Mucosa of descending colon (tissue), 3 donors: ENCODE data around the gene TENM4. TPM values are rescaled to one million over a fixed set of nuclear protein-coding genes. Genes with fewer than 3 reads are reported as not detected.

Experiments
- ATAC-seq: fragments of 200-7000 bp; cut with Tn5 transposase; one replicate; pipeline ENCODE4 v1.9.1; 2020; ENCODE audit warnings: mild to moderate bottlenecking, moderate library complexity
- DNase-seq, 3 donors: peaks; one replicate each; pipeline ENCODE4 v3.0.0-alpha.2; 2020
- H3K36me3 ChIP-seq: fragments of 200-600 bp; one replicate; pipeline ENCODE4 v1.8.0; 2021; ENCODE audit warnings: low read depth, mild to moderate bottlenecking
- H3K4me1 ChIP-seq: fragments of 200-600 bp; one replicate; pipeline ENCODE4 v1.8.0; 2021; ENCODE audit warnings: low read depth, mild to moderate bottlenecking
- H3K4me3 ChIP-seq: fragments of 200-600 bp; one replicate; pipeline ENCODE4 v1.8.0; 2021; ENCODE audit warnings: mild to moderate bottlenecking
- H3K9me3 ChIP-seq: fragments of 200-600 bp; one replicate; pipeline ENCODE4 v1.8.0; 2021; ENCODE audit warnings: mild to moderate bottlenecking
- CTCF ChIP-seq: fragments of 200-600 bp; IDR thresholded peaks from one replicate; pipeline ENCODE4 v1.8.0; 2022; ENCODE audit warnings: antibody characterized with exemption, mild to moderate bottlenecking
- intact Hi-C, 2 donors: fragments of 100-400 bp; cut with DNase I in 1 of 2; cut with micrococcal nuclease in 1 of 2; formaldehyde crosslinking; loops; one replicate each; pipeline versions ENCODE4 v1.11.0 to v1.11.1; 2022; cut with DNase I, micrococcal nuclease
- total RNA-seq, 3 donors: library from RNA; stranded (reverse); fragmentation: NEBNext Ultra II Directional in 2 of 3; extraction: Animal tissue kit (Norgen Biotek cat#: 25700) in 2 of 3; gene quantifications; one replicate each; pipeline versions ENCODE4 v1.2.1 to v1.2.4, GENCODE V29; 2021 to 2023
- donor health status: DM: no; HTN: no; CAD: no; lungs with moderate emphysema.
- donor health status: DM: no; HTN: no; CAD: no.
- donor health status: DM: no; HTN: yes; CAD: no.

Gene TENM4
- total RNA-seq, 3 donors from 2014 or later, result 0.70 to 1.6 (median 1.2) TPM

DNA sequence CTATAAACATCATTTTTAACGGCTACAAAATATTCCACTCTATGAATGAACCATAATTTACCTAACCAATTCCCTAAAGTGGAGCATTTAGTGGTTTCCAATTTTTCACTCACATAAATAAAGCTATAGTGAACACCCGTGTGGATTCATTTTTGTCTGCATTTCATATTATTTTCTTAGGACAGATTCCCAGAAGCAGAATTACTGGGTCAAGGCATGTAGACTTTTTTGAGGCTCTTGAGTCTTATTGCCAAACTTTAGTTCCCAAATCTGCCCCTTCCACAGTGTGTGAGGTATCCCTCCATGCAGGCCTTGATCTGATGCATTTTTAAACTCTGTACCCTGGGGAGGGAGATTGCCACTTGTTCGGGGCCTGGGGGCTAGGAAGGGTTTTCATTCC is 198.2 kb downstream of the TENM4 start:
- Histone ChIP-seq H3K4me1 (no peaks in the 10 kb centered on the region), H3K36me3 (no peaks in the 10 kb centered on the region), H3K4me3 (no peak overlapping the region), H3K9me3 (no peaks in the 10 kb centered on the region)
- DNase-seq (no peak), ATAC-seq (no peak)
- TF ChIP-seq CTCF, result no peak
- intact Hi-C loops, result no loop called here

DNA sequence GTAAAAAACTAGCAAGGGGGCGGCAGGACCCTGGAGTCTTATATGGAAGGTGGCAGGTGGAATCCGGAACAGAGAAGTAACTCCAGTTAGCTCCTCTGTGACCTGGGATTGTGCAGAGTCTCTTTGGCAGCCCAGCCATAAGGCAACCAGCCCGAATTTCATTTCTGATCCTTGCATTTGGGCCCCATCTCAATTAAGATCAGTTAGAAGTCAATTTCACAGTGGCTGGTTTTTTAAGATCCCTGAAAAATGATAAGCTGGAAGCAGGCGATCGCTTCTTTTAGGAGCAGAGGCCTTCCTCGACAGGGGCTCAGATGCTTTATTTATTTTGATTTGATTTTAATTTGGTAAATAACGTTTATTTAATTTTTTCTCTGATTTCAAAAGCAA is 199.0 kb downstream of the TENM4 start:
- ATAC-seq (no peak), DNase-seq (no peak)
- intact Hi-C loops, result no loop called here
- Histone ChIP-seq H3K9me3 (no peaks in the 10 kb centered on the region), H3K4me3 (no peak overlapping the region), H3K4me1 (no peaks in the 10 kb centered on the region), H3K36me3 (no peaks in the 10 kb centered on the region)
- no peak for TF ChIP-seq CTCF

DNA sequence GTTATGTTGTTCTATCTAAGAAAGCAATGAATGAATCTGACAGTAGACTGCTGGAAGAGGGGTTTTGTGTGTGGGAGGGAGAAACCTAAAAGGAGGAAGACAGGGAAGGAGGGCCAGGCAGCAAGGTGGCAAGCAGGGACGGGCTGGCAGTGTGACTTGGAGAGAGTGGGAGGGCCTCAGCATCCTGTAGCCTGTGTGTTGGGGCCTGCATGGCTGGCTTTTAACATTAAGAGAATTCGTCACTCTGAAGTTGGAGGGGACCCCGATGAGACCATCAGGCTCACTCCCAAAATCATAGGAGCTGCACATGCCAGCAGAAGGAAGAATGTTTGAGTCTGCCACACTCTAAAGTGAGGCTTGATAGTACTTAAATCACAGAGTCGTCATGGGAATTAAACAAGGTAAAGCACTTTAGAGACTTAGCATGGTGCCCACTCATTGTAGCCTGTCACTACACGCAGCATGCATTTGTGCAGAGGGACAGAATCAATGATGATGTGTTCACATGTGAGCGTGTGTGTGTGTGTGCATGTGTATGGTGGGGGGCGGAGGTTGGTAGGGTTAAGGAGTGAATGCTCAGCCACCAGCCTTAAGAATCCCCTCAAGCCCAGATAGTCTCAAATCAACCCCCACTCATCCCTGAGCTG is 199.5 kb downstream of the TENM4 start:
- Histone ChIP-seq H3K4me1 (no peaks in the 10 kb centered on the region), H3K9me3 (no peaks in the 10 kb centered on the region), H3K4me3 (no peak overlapping the region), H3K36me3 (no peaks in the 10 kb centered on the region)
- TF ChIP-seq CTCF, result no peak
- DNase-seq (no peak), ATAC-seq (no peak)
- intact Hi-C loops, result no loop called here

DNA sequence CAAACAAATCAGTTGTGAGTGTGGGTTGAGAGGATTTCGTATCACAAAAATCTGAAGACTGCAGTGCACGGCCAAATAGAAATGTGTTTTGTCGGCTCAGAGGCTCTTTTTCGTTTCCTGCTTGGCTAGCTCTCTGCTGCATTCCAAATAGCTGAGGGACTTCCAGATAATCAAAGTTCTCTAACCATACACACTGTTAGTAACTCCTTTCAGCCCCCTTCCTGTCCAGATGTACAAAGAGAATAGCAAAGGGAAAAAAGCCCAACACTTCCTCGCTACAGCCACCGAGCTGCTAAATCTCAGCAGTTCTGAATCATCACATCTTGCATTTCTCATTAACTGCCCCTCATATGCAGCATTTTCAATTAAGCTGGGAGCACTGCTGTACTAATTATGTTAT is 203.1 kb downstream of the TENM4 start:
- ATAC-seq, result peak; percentile 25
- no peaks in the 10 kb centered on the region for H3K4me1 ChIP-seq

DNA sequence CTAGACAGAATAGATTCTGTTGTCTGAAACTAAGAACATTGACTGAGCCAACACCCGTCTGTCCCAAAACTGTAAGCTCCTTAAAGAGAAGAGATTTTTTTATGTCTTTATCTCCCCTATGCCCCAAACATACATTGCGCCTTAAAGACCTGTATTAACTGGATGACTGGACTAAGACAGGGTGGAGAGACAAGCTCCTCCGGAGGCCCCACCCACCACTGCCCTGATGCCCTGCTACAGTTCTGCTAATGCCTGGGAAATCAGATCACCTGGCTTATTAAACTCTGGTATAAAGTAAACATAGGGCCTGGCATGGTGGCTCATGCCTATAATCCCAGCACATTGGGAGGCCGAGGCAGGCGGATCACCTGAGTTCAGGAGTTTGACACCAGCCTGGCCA is 203.7 kb downstream of the TENM4 start:
- DNase-seq (no peak), ATAC-seq (no peak)
- H3K9me3 ChIP-seq, result no peaks in the 10 kb centered on the region
- no peaks in the 10 kb centered on the region for H3K4me1 ChIP-seq
- no peak for TF ChIP-seq CTCF
- intact Hi-C loops, result no loop called here
- no peaks in the 10 kb centered on the region for H3K36me3 ChIP-seq
- no peak overlapping the region for H3K4me3 ChIP-seq

More for the DNA sequence above, 203.1 kb downstream of the TENM4 start:
- TF ChIP-seq CTCF, result no peak
- no peak overlapping the region for H3K4me3 ChIP-seq
- intact Hi-C loops, result no loop called here
- DNase-seq, result no peak
- no peaks in the 10 kb centered on the region for H3K9me3 ChIP-seq
- H3K36me3 ChIP-seq, result no peaks in the 10 kb centered on the region

- H3K36me3 ChIP-seq, result no peaks in the 10 kb centered on the region
- no peaks in the 10 kb centered on the region for H3K9me3 ChIP-seq
- ATAC-seq (peak; percentile 29), DNase-seq (no peak)
- intact Hi-C loops, result no loop called here
- H3K4me1 ChIP-seq, result no peaks in the 10 kb centered on the region
- no peak for TF ChIP-seq CTCF
- no peak overlapping the region for H3K4me3 ChIP-seq
These were observed 204.3 kb downstream of the TENM4 start for GRCh38 chr11:79236541-79236971.
